ENCODE data around the gene COX7B2.

GRCh38 chr4:46852800-46853199 is 56.2 kb downstream of the COX7B2 start:
- TF ChIP-seq SP1 (IDR thresholded peaks at IDR 0.05; ENCODE audit: low read depth, low read length) (no peak), EZH2 (IDR thresholded peaks at IDR 0.05; ENCODE audit: borderline replicate concordance, control insufficient read depth, low read depth, low read length) (no peak), CTCF (IDR thresholded peaks at IDR 0.05 in 2 of 3, conservative IDR thresholded peaks at IDR 0.05 in 1 of 3; ENCODE audit: control insufficient read depth in 2 of 3, extremely low read depth in 1 of 3, insufficient read depth in 1 of 3, low read depth in 3 of 3, low read length in 3 of 3) (no peak), CBX5 (IDR thresholded peaks at IDR 0.05; ENCODE audit: low read depth) (no peak), KAT2A (conservative IDR thresholded peaks at IDR 0.05; ENCODE audit: control insufficient read depth, low read depth, low read length) (no peak), BHLHE40 (IDR thresholded peaks at IDR 0.05; ENCODE audit: borderline replicate concordance in 1 of 2, low read depth in 2 of 2, low read length in 1 of 2) (no peak), MYC (IDR thresholded peaks at IDR 0.05; ENCODE audit: insufficient read depth, insufficient read length, insufficient replicate concordance, low read length, severe bottlenecking) (no peak), NRF1 (conservative IDR thresholded peaks at IDR 0.05; ENCODE audit: low read depth, low read length) (no peak), REST (IDR thresholded peaks at IDR 0.05; ENCODE audit: low read depth, low read length) (no peak), POLR2AphosphoS2 (IDR thresholded peaks at IDR 0.05; ENCODE audit: low read depth, low read length) (no peak), POLR2AphosphoS5 (IDR thresholded peaks at IDR 0.05; ENCODE audit: low read length) (no peak), CHD1 (IDR thresholded peaks at IDR 0.05; ENCODE audit: low read depth, low read length) (no peak), E4F1 (IDR thresholded peaks at IDR 0.05; ENCODE audit: borderline replicate concordance, partially characterized antibody) (no peak), RFX5 (IDR thresholded peaks at IDR 0.05; ENCODE audit: low read depth, low read length) (no peak)
